A673 (cell line): ENCODE results near the gene PZP.

Experiments used
- CTCF ChIP-seq: fragments of 300-800, 200-600 bp; sonication (generic); conservative IDR thresholded peaks from 2 replicates; pipeline ENCODE4 v1.5.1; 2017; ENCODE audit warnings: low read depth, mild to moderate bottlenecking, antibody characterized with exemption, low read length, moderate library complexity, mixed read lengths
- EZH2 ChIP-seq: fragments of 200-600 bp; sonication (generic); IDR thresholded peaks from 2 replicates; pipeline ENCODE4 v1.6.1; 2017; ENCODE audit warnings: borderline replicate concordance, low read depth, mild to moderate bottlenecking, mixed read lengths, antibody characterized with exemption, low read length; ENCODE audit not compliant: poor library complexity, severe bottlenecking

DNA sequence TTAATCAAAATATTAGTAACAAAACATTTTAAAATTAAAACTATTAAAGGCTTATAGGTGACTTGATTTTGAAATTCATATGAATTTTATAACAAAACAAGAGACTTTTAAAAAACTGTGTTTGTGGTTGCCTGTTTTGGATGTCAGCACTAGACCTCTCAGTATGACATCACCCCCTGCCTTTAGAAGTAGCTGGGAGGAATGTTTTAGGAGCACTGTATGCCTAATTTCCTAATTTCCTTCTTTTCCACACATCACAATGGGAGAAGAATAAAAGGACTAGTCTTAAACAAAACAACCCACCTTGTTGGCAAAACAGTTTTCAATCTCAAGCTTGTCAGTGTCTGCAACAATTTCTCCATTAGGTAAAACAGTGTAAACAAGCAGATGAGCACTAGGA, 48.1 kb upstream of the PZP start:
- no peak for TF ChIP-seq EZH2
- TF ChIP-seq CTCF, result no peak
